SK-N-SH (cell line): ENCODE data around the gene SGCE.

ENCODE experiments used
- CHD2 ChIP-seq: fragments of 150-350 bp; IDR thresholded peaks from 2 replicates; pipeline ENCODE4 v1.6.1; 2018; ENCODE audit warnings: low read length; ENCODE audit not compliant: partially characterized antibody
- CTCF ChIP-seq: fragments of 200-600 bp; sonication (generic); IDR thresholded peaks from 2 replicates; pipeline ENCODE4 v1.6.1; 2017; ENCODE audit warnings: antibody characterized with exemption, mild to moderate bottlenecking, moderate library complexity
- ELF1 ChIP-seq: IDR thresholded peaks from 2 replicates; pipeline ENCODE4 v1.4.0; 2012
- EP300 ChIP-seq, 2 experiments: IDR thresholded peaks; 2 replicates each; pipeline versions ENCODE4 v1.4.0 to v1.6.1; 2012; ENCODE audit warnings: borderline replicate concordance in 1 of 2, low read depth in 1 of 2, low read length in 1 of 2
- FOXM1 ChIP-seq: IDR thresholded peaks from 2 replicates; pipeline ENCODE4 v1.4.0; 2012; ENCODE audit warnings: low read depth, mild to moderate bottlenecking
- GABPA ChIP-seq: IDR thresholded peaks from 2 replicates; pipeline ENCODE4 v1.4.0; 2012; ENCODE audit warnings: low read depth, mild to moderate bottlenecking
- JUND ChIP-seq: IDR thresholded peaks from 2 replicates; pipeline ENCODE4 v1.4.0; 2012
- PBX3 ChIP-seq: IDR thresholded peaks from 2 replicates; pipeline ENCODE4; 2012
- POLR2AphosphoS5 ChIP-seq: IDR thresholded peaks from 2 replicates; pipeline ENCODE4 v1.6.1; 2012; ENCODE audit warnings: low read depth, low read length
- RAD21 ChIP-seq: IDR thresholded peaks from 2 replicates; pipeline ENCODE4 v1.6.1; 2012; ENCODE audit warnings: mild to moderate bottlenecking, low read length
- RCOR1 ChIP-seq: fragments of 150-350 bp; IDR thresholded peaks from 2 replicates; pipeline ENCODE4 v1.6.1; 2017; ENCODE audit warnings: antibody characterized with exemption, low read length
- RFX5 ChIP-seq: IDR thresholded peaks from 2 replicates; pipeline ENCODE4 v1.6.1; 2012; ENCODE audit warnings: mild to moderate bottlenecking, improper control_type of control experiment, low read length
- TAF1 ChIP-seq: IDR thresholded peaks from 2 replicates; pipeline ENCODE4 v1.6.1; 2012; ENCODE audit warnings: low read depth, mild to moderate bottlenecking, low read length, moderate library complexity, borderline replicate concordance
- USF1 ChIP-seq: IDR thresholded peaks from 2 replicates; pipeline ENCODE4 v1.4.0; 2012; ENCODE audit warnings: low read depth, borderline replicate concordance

- TF ChIP-seq TAF1 (no peak), RAD21 (no peak), USF1 (no peak), JUND (no peak), CTCF (no peak), POLR2AphosphoS5 (no peak), EP300 (IDR thresholded peaks at IDR 0.05; ENCODE audit: borderline replicate concordance in 1 of 2, low read depth in 1 of 2, low read length in 1 of 2) (no peak), PBX3 (no peak), RFX5 (no peak), RCOR1 (no peak), CHD2 (no peak), GABPA (no peak), ELF1 (no peak), FOXM1 (no peak)
Observed at GRCh38 chr7:94571816-94572215, 84.1 kb downstream of the SGCE start.
